Endodermal cell (in vitro differentiated cells): ENCODE results near the gene ACO2. TPM values are rescaled to one million over a fixed set of nuclear protein-coding genes. Genes with fewer than 3 reads are reported as not detected.
"Not testable (repeated sequence)": the region's sequence is repeated elsewhere in the genome, so short reads cannot be mapped to it uniquely, and the experiment has no call there.

Experiments
- DNase-seq: peaks from one replicate; pipeline ENCODE4 v3.0.0-alpha.2; 2017
- H3K27ac ChIP-seq: 2 replicates; pipeline ENCODE4 v1.5.1; 2013; ENCODE audit warnings: mild to moderate bottlenecking, low read depth, low read length, moderate library complexity
- H3K27me3 ChIP-seq: 2 replicates; pipeline ENCODE4 v1.6.1; 2013; ENCODE audit warnings: mild to moderate bottlenecking, low read length, moderate library complexity; ENCODE audit not compliant: insufficient read depth, control insufficient read depth, poor library complexity, severe bottlenecking
- H3K36me3 ChIP-seq: 2 replicates; pipeline ENCODE4 v1.7.0; 2013; ENCODE audit warnings: mild to moderate bottlenecking, low read length, moderate library complexity; ENCODE audit not compliant: control insufficient read depth, insufficient read depth
- H3K4me1 ChIP-seq: one replicate; pipeline ENCODE4 v1.7.0; 2013; ENCODE audit warnings: low read length; ENCODE audit not compliant: control insufficient read depth, insufficient read depth
- H3K4me3 ChIP-seq: 2 replicates; pipeline ENCODE4 v1.5.1; 2013; ENCODE audit warnings: mild to moderate bottlenecking, low read length, moderate library complexity
- H3K9ac ChIP-seq: 2 replicates; pipeline ENCODE4 v1.6.1; 2013; ENCODE audit warnings: mild to moderate bottlenecking, low read length, moderate library complexity; ENCODE audit not compliant: poor library complexity, severe bottlenecking; ENCODE audit errors: extremely low read depth
- H3K9me3 ChIP-seq: 2 replicates; pipeline ENCODE4 v1.6.1; 2013; ENCODE audit warnings: mild to moderate bottlenecking, low read length, moderate library complexity; ENCODE audit not compliant: control insufficient read depth
- H3K27ac Mint-ChIP-seq: 2 replicates; pipeline ENCODE4 v1.8.0; 2020; ENCODE audit warnings: mixed read lengths
- H3K27me3 Mint-ChIP-seq: 2 replicates; pipeline ENCODE4 v1.8.0; 2021; ENCODE audit warnings: mild to moderate bottlenecking, mixed read lengths; ENCODE audit not compliant: insufficient read depth
- H3K36me3 Mint-ChIP-seq: 2 replicates; pipeline ENCODE4 v1.8.0; 2020; ENCODE audit warnings: low read depth, mixed read lengths
- H3K4me1 Mint-ChIP-seq: 2 replicates; pipeline ENCODE4 v1.8.0; 2020; ENCODE audit warnings: mixed read lengths
- H3K4me3 Mint-ChIP-seq: 2 replicates; pipeline ENCODE4 v1.8.0; 2020; ENCODE audit warnings: mild to moderate bottlenecking, moderate library complexity, mixed read lengths
- H3K9me3 Mint-ChIP-seq: 2 replicates; pipeline ENCODE4 v1.8.0; 2020; ENCODE audit warnings: mild to moderate bottlenecking, mixed read lengths
- CTCF ChIP-seq: fragments of 200-600 bp; sonication (generic); conservative IDR thresholded peaks from 2 replicates; pipeline ENCODE4 v1.5.0; 2021; ENCODE audit warnings: antibody characterized with exemption, mild to moderate bottlenecking
- WGBS, 2 experiments: methylation state at CpG; one replicate each; pipeline versions ENCODE4 v1.1.5 to v1.1.7; 2013; ENCODE audit warnings: missing lambda C conversion rate in 2 of 2, mixed read lengths in 1 of 2; ENCODE audit not compliant: insufficient coverage in 1 of 2, insufficient read length in 1 of 2; 5-methylcytosine and 5-hydroxymethylcytosine counted together
- total RNA-seq, 2 donors: library from RNA; stranded (reverse); fragmentation: NEBNext Ultra II Directional in 1 of 2; extraction: Animal tissue kit (Norgen Biotek cat#: 25700) in 1 of 2; gene quantifications; 2 replicates in 1 of 2; 3 replicates in 1 of 2; pipeline ENCODE4 v1.2.1, GENCODE V29; 2021

ACO2 gene
- total RNA-seq, 2 donors from 2014 or later: 69.0 to 82.3 TPM

- DNase-seq: no peak
- H3K27ac Mint-ChIP-seq: no peak overlapping the region
- H3K9ac ChIP-seq: no peak overlapping the region
- peaks cover 35% of the 10 kb centered on the region for H3K36me3 Mint-ChIP-seq
- no peaks in the 10 kb centered on the region for H3K27me3 ChIP-seq
- no peak overlapping the region for H3K4me3 ChIP-seq
- no peaks in the 10 kb centered on the region for H3K9me3 ChIP-seq
- peaks cover 20% of the 10 kb centered on the region for H3K36me3 ChIP-seq
- H3K4me1 Mint-ChIP-seq: no peaks in the 10 kb centered on the region
- TF ChIP-seq CTCF: no peak
- H3K4me1 ChIP-seq: no peaks in the 10 kb centered on the region
- H3K27me3 Mint-ChIP-seq: no peaks in the 10 kb centered on the region
- H3K4me3 Mint-ChIP-seq: no peak overlapping the region
- no peaks in the 10 kb centered on the region for H3K9me3 Mint-ChIP-seq
- WGBS, 2 experiments: 88 to 89% methylated on average over 8 to 12 of the region's 13 CpGs
- no peak overlapping the region for H3K27ac ChIP-seq
Observed at GRCh38 chr22:41429232-41429950, 39.5 kb upstream of the ACO2 start.

GRCh38 chr22:41429951-41430332 is 39.0 kb upstream of the ACO2 start:
- H3K4me1 Mint-ChIP-seq: no peaks in the 10 kb centered on the region
- no peak for TF ChIP-seq CTCF
- Histone ChIP-seq H3K9me3 (no peaks in the 10 kb centered on the region), H3K9ac (no peak overlapping the region), H3K27me3 (no peaks in the 10 kb centered on the region), H3K27ac (no peak overlapping the region), H3K36me3 (peaks cover 25% of the 10 kb centered on the region), H3K4me3 (no peak overlapping the region), H3K4me1 (no peaks in the 10 kb centered on the region)
- 80 to 99% methylated on average over 1 to 8 of the region's 8 CpGs for WGBS, 2 experiments
- H3K27me3 Mint-ChIP-seq: no peaks in the 10 kb centered on the region
- no peak overlapping the region for H3K27ac Mint-ChIP-seq
- H3K4me3 Mint-ChIP-seq: no peak overlapping the region
- peaks cover 40% of the 10 kb centered on the region for H3K36me3 Mint-ChIP-seq
- DNase-seq: no peak
- H3K9me3 Mint-ChIP-seq: no peaks in the 10 kb centered on the region

- Histone ChIP-seq H3K4me1 (peaks cover 4% of the 10 kb centered on the region), H3K9ac (no peak overlapping the region), H3K27ac (no peak overlapping the region), H3K4me3 (no peak overlapping the region), H3K36me3 (peaks cover 42% of the 10 kb centered on the region), H3K9me3 (no peaks in the 10 kb centered on the region), H3K27me3 (no peaks in the 10 kb centered on the region)
- 94 to 97% methylated on average over 5 to 6 of the region's 6 CpGs for WGBS, 2 experiments
- Mint-ChIP-seq H3K36me3 (peaks cover 47% of the 10 kb centered on the region), H3K9me3 (no peaks in the 10 kb centered on the region), H3K27me3 (no peaks in the 10 kb centered on the region), H3K4me1 (no peaks in the 10 kb centered on the region), H3K4me3 (no peak overlapping the region), H3K27ac (no peak overlapping the region)
- TF ChIP-seq CTCF: no peak
- DNase-seq: no peak
Observed at GRCh38 chr22:41431656-41432055, 37.3 kb upstream of the ACO2 start.

- H3K4me1 Mint-ChIP-seq, H3K4me1 ChIP-seq, H3K9me3 ChIP-seq, H3K27ac Mint-ChIP-seq, H3K9me3 Mint-ChIP-seq, H3K27me3 ChIP-seq, H3K27ac ChIP-seq, H3K4me3 ChIP-seq, H3K9ac ChIP-seq, H3K4me3 Mint-ChIP-seq, H3K27me3 Mint-ChIP-seq, DNase-seq: not testable (repeated sequence)
- peaks cover 56% of the 10 kb centered on the region for H3K36me3 ChIP-seq
- 93% methylated on average over 1 of the region's 1 CpG; no CpG with 5 or more reads in 1 of the 2 experiments for WGBS, 2 experiments
- peaks cover 55% of the 10 kb centered on the region for H3K36me3 Mint-ChIP-seq
Observed at GRCh38 chr22:41433480-41433879, 35.4 kb upstream of the ACO2 start.

- H3K9me3 Mint-ChIP-seq, H3K9me3 ChIP-seq, H3K27ac ChIP-seq, H3K4me3 ChIP-seq, H3K4me3 Mint-ChIP-seq, H3K27ac Mint-ChIP-seq, H3K27me3 ChIP-seq, H3K27me3 Mint-ChIP-seq, DNase-seq, H3K9ac ChIP-seq, H3K4me1 Mint-ChIP-seq, H3K4me1 ChIP-seq: not testable (repeated sequence)
- peaks cover 56% of the 10 kb centered on the region for H3K36me3 ChIP-seq
- WGBS, 2 experiments: 77 to 88% methylated on average over 3 to 5 of the region's 5 CpGs
- peaks cover 61% of the 10 kb centered on the region for H3K36me3 Mint-ChIP-seq
Observed at GRCh38 chr22:41434361-41435003, 34.4 kb upstream of the ACO2 start.
